K562 (cell line): ENCODE measurements around the gene LETM1.
"Not testable (repeated sequence)": the region's sequence is repeated elsewhere in the genome, so short reads cannot be mapped to it uniquely, and the experiment has no call there.

Source experiments
- CTCF ChIP-seq, 3 experiments: IDR thresholded peaks in 2 of 3; conservative IDR thresholded peaks in 1 of 3; 2 replicates each; pipeline ENCODE4 v1.5.1; 2011 to 2012; ENCODE audit warnings: low read length in 3 of 3, mild to moderate bottlenecking in 3 of 3, control low read depth in 2 of 3, improper control_type of control experiment in 1 of 3, inconsistent platforms in 1 of 3, low read depth in 1 of 3, mixed read lengths in 1 of 3, moderate library complexity in 1 of 3; ENCODE audit not compliant: insufficient read depth in 2 of 3
- NCOR1 ChIP-seq: fragments of 450-650 bp; IDR thresholded peaks from 2 replicates; pipeline ENCODE4 v1.6.1; 2016; ENCODE audit warnings: mild to moderate bottlenecking, moderate library complexity
- NR1H2 ChIP-seq: sonication (generic); formaldehyde crosslinking; IDR thresholded peaks from 2 replicates; pipeline ENCODE4 v1.4.0; 2020; ENCODE audit warnings: mild to moderate bottlenecking, missing genetic modification reagents
- XRCC5 ChIP-seq: fragments of 200-400 bp; formaldehyde crosslinking; IDR thresholded peaks from 2 replicates; pipeline ENCODE4 v1.6.1; 2017; ENCODE audit warnings: low read depth, mild to moderate bottlenecking, low read length

GRCh38 chr4:1835836-1836235, 20.1 kb downstream of the LETM1 start:
- not testable (repeated sequence) for TF ChIP-seq CTCF (IDR thresholded peaks at IDR 0.05 in 2 of 3, conservative IDR thresholded peaks at IDR 0.05 in 1 of 3; ENCODE audit: insufficient read depth in 2 of 3, low read depth in 1 of 3, low read length in 3 of 3); NCOR1; NR1H2 (CRISPR knock-in tag); XRCC5
